MM.1S (cell line): ENCODE data around the gene COMMD3.

ENCODE experiments used
- CTCF ChIP-seq: fragments of 300-600 bp; sonication (generic); IDR thresholded peaks from 2 replicates; pipeline ENCODE4 v1.5.1; 2016; ENCODE audit warnings: antibody characterized with exemption, low read length, mixed read lengths
- EZH2 ChIP-seq: fragments of 300-600 bp; sonication (generic); optimal IDR thresholded peaks from 2 replicates; pipeline ENCODE3; 2017; ENCODE audit warnings: low read depth, mild to moderate bottlenecking, antibody characterized with exemption, low read length, mixed read lengths
- EZH2phosphoT487 ChIP-seq: fragments of 300-600 bp; sonication (generic); IDR thresholded peaks from 2 replicates; pipeline ENCODE4 v1.6.1; 2018; ENCODE audit warnings: antibody characterized with exemption, low read length

GRCh38 chr10:22341190-22341925, 25.2 kb downstream of the COMMD3 start:
- TF ChIP-seq EZH2 (no peak), CTCF (no peak), EZH2phosphoT487 (no peak)
